ENCODE measurements around the gene BACE1-AS.

DNA sequence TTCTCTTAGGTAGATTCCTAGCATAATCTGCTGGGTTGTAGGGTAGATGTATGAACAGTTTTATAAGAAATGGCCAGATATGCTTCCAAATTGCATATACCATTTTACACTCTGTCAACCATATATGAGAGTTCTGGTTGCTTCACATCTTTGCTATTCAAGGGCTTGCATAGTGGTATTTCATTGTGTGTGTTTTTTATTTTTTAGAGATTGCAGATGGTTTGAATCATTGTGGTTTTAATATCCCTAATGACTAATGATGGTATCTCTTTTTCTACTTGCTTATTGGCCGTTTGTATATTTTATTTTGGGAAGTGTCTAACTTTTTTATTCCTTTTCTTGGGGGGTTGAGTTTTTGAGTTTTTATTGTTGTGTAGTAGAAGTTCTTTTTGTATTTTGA, 31.7 kb upstream of the BACE1-AS start:
- TF ChIP-seq, protein P1, sequence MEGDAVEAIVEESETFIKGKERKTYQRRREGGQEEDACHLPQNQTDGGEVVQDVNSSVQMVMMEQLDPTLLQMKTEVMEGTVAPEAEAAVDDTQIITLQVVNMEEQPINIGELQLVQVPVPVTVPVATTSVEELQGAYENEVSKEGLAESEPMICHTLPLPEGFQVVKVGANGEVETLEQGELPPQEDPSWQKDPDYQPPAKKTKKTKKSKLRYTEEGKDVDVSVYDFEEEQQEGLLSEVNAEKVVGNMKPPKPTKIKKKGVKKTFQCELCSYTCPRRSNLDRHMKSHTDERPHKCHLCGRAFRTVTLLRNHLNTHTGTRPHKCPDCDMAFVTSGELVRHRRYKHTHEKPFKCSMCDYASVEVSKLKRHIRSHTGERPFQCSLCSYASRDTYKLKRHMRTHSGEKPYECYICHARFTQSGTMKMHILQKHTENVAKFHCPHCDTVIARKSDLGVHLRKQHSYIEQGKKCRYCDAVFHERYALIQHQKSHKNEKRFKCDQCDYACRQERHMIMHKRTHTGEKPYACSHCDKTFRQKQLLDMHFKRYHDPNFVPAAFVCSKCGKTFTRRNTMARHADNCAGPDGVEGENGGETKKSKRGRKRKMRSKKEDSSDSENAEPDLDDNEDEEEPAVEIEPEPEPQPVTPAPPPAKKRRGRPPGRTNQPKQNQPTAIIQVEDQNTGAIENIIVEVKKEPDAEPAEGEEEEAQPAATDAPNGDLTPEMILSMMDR (conservative IDR thresholded peaks at IDR 0.05; ENCODE audit: low read depth, low read length): no peak
- TF ChIP-seq EZH2phosphoT487 (IDR thresholded peaks at IDR 0.05; ENCODE audit: borderline replicate concordance, low read length) (no peak), EZH2 (IDR thresholded peaks at IDR 0.05; ENCODE audit: low read length, unreplicated experiment) (no peak)
